GM12878 (cell line): ENCODE measurements around the gene BBS1. TPM values are rescaled to one million over a fixed set of nuclear protein-coding genes. Genes with fewer than 3 reads are reported as not detected.

ENCODE experiments used
- ATAC-seq: fragments of 200-7000 bp; cut with Tn5 transposase; 3 replicates; pipeline ENCODE4 v1.9.1; 2020; ENCODE audit warnings: mild to moderate bottlenecking, moderate library complexity
- BruUV-seq: library from RNA; stranded (reverse); fragments of 400-500 nt; replicated peaks from 2 replicates; lab custom pipeline; 2021; lab: Mats Ljungman, UMichigan
- CTCF ChIA-PET: fragments of 300-600 bp; sonication (Branson Sonifier 250); formaldehyde crosslinking; extraction: SDS; loops from one replicate; lab custom pipeline; 2021; ENCODE audit warnings: inconsistent platforms; lab: Yijun Ruan, JAX
- POLR2A ChIA-PET: fragments of 350-600 bp; formaldehyde crosslinking; extraction: SDS; loops from one replicate; lab custom pipeline; 2021; ENCODE audit warnings: inconsistent platforms; lab: Charles Lee
- RAD21 ChIA-PET: fragments of 300-600 bp; sonication (Branson Sonifier 250); formaldehyde crosslinking; loops from one replicate; lab custom pipeline; 2023; ENCODE audit warnings: antibody characterized with exemption; ENCODE audit not compliant: unreplicated experiment; lab: Charles Lee
- SMC1A ChIA-PET: fragments of 300-600 bp; sonication (Branson Sonifier 250); formaldehyde crosslinking; loops from one replicate; lab custom pipeline; 2023; ENCODE audit not compliant: unreplicated experiment, uncharacterized antibody; lab: Charles Lee
- DNase-seq: peaks from one replicate; pipeline ENCODE4 v3.0.0-alpha.2; 2011; ENCODE audit warnings: low read depth, low spot score
- FAIRE-seq: peaks from 3 replicates; lab custom pipeline; 2011; peaks lifted over from hg19 to GRCh38; lab: Jason Lieb, UNC
- H2AFZ ChIP-seq: 2 replicates; pipeline ENCODE4 v1.6.0; 2011; ENCODE audit warnings: low read depth, low read length, control low read depth; ENCODE audit not compliant: control insufficient read depth
- H3K27ac ChIP-seq: 2 replicates; pipeline ENCODE4 v1.5.1; 2011; ENCODE audit warnings: control low read depth; ENCODE audit not compliant: control insufficient read depth, insufficient read depth
- H3K27me3 ChIP-seq, 2 experiments: replicated peaks in 1 of 2; 2 replicates each; pipeline versions ENCODE4 v1.6.0 to v1.6.1; 2011; ENCODE audit warnings: low read length in 1 of 2; ENCODE audit not compliant: control insufficient read depth in 2 of 2, insufficient read depth in 2 of 2
- H3K36me3 ChIP-seq, 2 experiments: 2 replicates each; pipeline ENCODE4 v1.5.1; 2011; ENCODE audit warnings: low read length in 1 of 2; ENCODE audit not compliant: control insufficient read depth in 2 of 2, insufficient read depth in 2 of 2
- H3K4me1 ChIP-seq: 2 replicates; pipeline ENCODE4 v1.6.1; 2011; ENCODE audit warnings: mild to moderate bottlenecking, low read length, moderate library complexity, mixed read lengths; ENCODE audit not compliant: control insufficient read depth, insufficient read depth
- H3K4me2 ChIP-seq: 2 replicates; pipeline ENCODE4 v1.6.0; 2011; ENCODE audit warnings: control low read depth; ENCODE audit not compliant: control insufficient read depth, insufficient read depth
- H3K4me3 ChIP-seq: fragments of 200-600 bp; sonication (generic); 2 replicates; pipeline ENCODE4 v1.5.1; 2016
- H3K79me2 ChIP-seq: 2 replicates; pipeline ENCODE4 v1.6.0; 2011; ENCODE audit warnings: low read length; ENCODE audit not compliant: control insufficient read depth, insufficient read depth
- H3K9ac ChIP-seq: 2 replicates; pipeline ENCODE4 v1.8.0; 2011; ENCODE audit warnings: low read length, control low read depth, mixed read lengths; ENCODE audit not compliant: control insufficient read depth, insufficient read depth
- H3K9me3 ChIP-seq: replicated peaks from 3 replicates; pipeline ENCODE4 v1.5.1; 2011; ENCODE audit warnings: mild to moderate bottlenecking, low read length; ENCODE audit not compliant: control insufficient read depth, insufficient read depth
- H4K20me1 ChIP-seq: 2 replicates; pipeline ENCODE4 v1.6.0; 2011; ENCODE audit not compliant: control insufficient read depth, insufficient read depth
- BRCA1 ChIP-seq: IDR thresholded peaks from 2 replicates; pipeline ENCODE4 v1.6.1; 2011; ENCODE audit warnings: low read depth, low read length, improper control_type of control experiment
- CEBPZ ChIP-seq: fragments of 150-350 bp; IDR thresholded peaks from 2 replicates; pipeline ENCODE4 v1.6.1; 2016; ENCODE audit warnings: low read depth, low read length
- EGR1 ChIP-seq, 2 experiments: IDR thresholded peaks; 1 replicate in 1 of 2; 2 replicates in 1 of 2; pipeline ENCODE4 v1.6.1; 2011 to 2012; ENCODE audit warnings: low read depth in 2 of 2, low read length in 2 of 2, borderline replicate concordance in 1 of 2, mild to moderate bottlenecking in 1 of 2, moderate library complexity in 1 of 2
- HDAC2 ChIP-seq: fragments of 200-600 bp; sonication (generic); IDR thresholded peaks from 2 replicates; pipeline ENCODE4 v1.6.1; 2017
- HDAC6 ChIP-seq: fragments of 200-600 bp; sonication (generic); IDR thresholded peaks from one replicate; pipeline ENCODE4 v1.8.0; 2017; ENCODE audit warnings: antibody characterized with exemption; ENCODE audit not compliant: unreplicated experiment
- MYC ChIP-seq: IDR thresholded peaks from 2 replicates; pipeline ENCODE4 v1.6.1; 2011; ENCODE audit warnings: mild to moderate bottlenecking, low read length, moderate library complexity, inconsistent platforms; ENCODE audit not compliant: insufficient read depth, insufficient replicate concordance, insufficient read length, severe bottlenecking
- RAD21 ChIP-seq: IDR thresholded peaks from 2 replicates; pipeline ENCODE4 v1.6.1; 2011; ENCODE audit warnings: mild to moderate bottlenecking, low read depth, low read length, moderate library complexity; ENCODE audit not compliant: insufficient read depth
- WGBS: methylation state at CpG from one replicate; pipeline ENCODE4 v1.1.6; 2016; ENCODE audit warnings: low lambda C conversion rate; ENCODE audit not compliant: insufficient replicate concordance, insufficient coverage; ENCODE audit errors: missing lambda C conversion rate; 5-methylcytosine and 5-hydroxymethylcytosine counted together
- in situ Hi-C: fragments of 300-500 bp; cut with MboI; formaldehyde crosslinking; loops from 9 replicates; pipeline ENCODE4 v1.14.3; 2018; ENCODE audit warnings: mixed read lengths
- intact Hi-C: fragments of 100-400 bp; cut with micrococcal nuclease; formaldehyde crosslinking; loops from one replicate; pipeline ENCODE4 v1.14.2; 2022; ENCODE audit not compliant: unreplicated experiment
- polyA plus RNA-seq, 11 experiments: library from polyadenylated mRNA; depleted of rRNA in 4 of 11; unstranded in 6 of 11; stranded (reverse) in 5 of 11; fragments of >200 nt; fragmentation: Nextera tagmentation in 4 of 11; fragmentation: Illumina TruSeq in 1 of 11; extraction: Ambion mirVana in 4 of 11; extraction: Trizol in 1 of 11; gene quantifications; 1 replicate in 1 of 11; 2 replicates in 10 of 11; pipeline versions ENCODE4 v1.2.1 to v1.2.3, GENCODE V29; 2011 to 2016; ENCODE audit warnings: inconsistent platforms in 2 of 11, missing spikeins in 2 of 11, low read depth in 1 of 11
- total RNA-seq, 4 experiments: library from RNA; depleted of rRNA in 3 of 4; stranded (reverse); fragments of >200 nt in 3 of 4; fragmentation: Illumina TruSeq in 1 of 4; extraction: Trizol in 1 of 4; gene quantifications; 2 replicates each; pipeline versions ENCODE4 v1.2.1 to v1.2.3, GENCODE V29; 2013 to 2021
- TF ChIP-seq, protein P1 (sequence below): IDR thresholded peaks from 2 replicates; pipeline ENCODE4 v1.6.1; 2011; ENCODE audit warnings: mild to moderate bottlenecking, low read depth, low read length, moderate library complexity; ENCODE audit not compliant: insufficient replicate concordance

BBS1 gene
- total and polyA plus RNA-seq, 10 of the 15 experiments (the other 5 are each of a cell fraction or from before 2014, with no cell fraction given): 2.5 to 14.7 (median 8.7) TPM

DNA sequence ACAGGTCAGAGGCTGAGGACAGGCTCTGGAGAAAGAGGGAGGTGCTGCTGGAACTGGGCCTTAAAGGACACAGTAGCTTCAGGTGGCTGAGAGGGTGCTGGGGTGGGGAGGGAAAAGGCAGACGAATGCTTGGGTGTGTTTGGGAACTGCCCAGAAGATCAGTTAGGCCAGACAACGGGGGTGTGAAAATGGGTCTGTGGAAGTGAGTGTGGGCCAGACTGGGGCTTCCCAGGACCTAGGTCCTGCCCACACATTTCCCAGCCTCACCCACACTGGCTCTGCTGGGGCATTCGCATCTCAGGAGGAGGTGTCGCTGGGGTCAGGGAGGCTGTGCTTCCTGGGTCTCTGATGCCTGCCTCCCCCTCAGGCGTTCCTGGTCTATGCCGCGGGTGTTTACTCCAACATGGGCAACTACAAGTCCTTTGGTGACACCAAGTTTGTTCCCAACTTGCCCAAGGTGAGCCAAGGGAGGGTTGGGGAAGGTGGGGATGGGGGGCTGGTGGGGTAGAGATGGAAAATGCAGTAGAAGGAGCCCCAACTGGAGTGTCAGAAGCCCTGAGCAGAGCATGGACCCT, 25.5 kb upstream of the BBS1 start:
- no TSS peak for BruUV-seq
- CTCF ChIA-PET: interaction anchor here (0.6 to 1.8 kb wide), 4 partner anchors 19 to 194 kb away, joined by 3 to 7 read pairs (median 4); partner anchors contain the start of gene PELI3
- in situ Hi-C loops: no loop called here
- WGBS: 69% methylated on average over 7 of the region's 7 CpGs
- Histone ChIP-seq H3K4me1 (peaks cover 6% of the 10 kb centered on the region), H3K9me3 (no peaks in the 10 kb centered on the region), H3K4me2 (no peak overlapping the region), H3K79me2 (peaks cover 13% of the 10 kb centered on the region), H3K36me3 (peaks cover 13 to 14% of the 10 kb centered on the region in 2 experiments; a peak in 3 of 4 replicates), H2AFZ (no peak overlapping the region), H4K20me1 (no peaks in the 10 kb centered on the region), H3K4me3 (no peak overlapping the region), H3K9ac (no peak overlapping the region), H3K27ac (no peak overlapping the region), H3K27me3 (no peaks in the 10 kb centered on the region)
- DNase-seq (no peak), ATAC-seq (no peak), FAIRE-seq (no peak)
- SMC1A ChIA-PET: interaction anchor here (1.8 kb wide), 1 partner anchor 96 kb away, joined by 4 read pairs; no protein-coding TSS in a partner anchor
- RAD21 ChIA-PET: interaction anchor here (1.2 to 1.4 kb wide), 2 partner anchors 76 to 194 kb away, joined by 3 read pairs; no protein-coding TSS in a partner anchor
- POLR2A ChIA-PET: interaction anchor here (1.1 kb wide), 1 partner anchor 25 kb away, joined by 3 read pairs; no protein-coding TSS in a partner anchor
- intact Hi-C loops: no loop called here
- TF ChIP-seq CEBPZ (no peak), HDAC2 (no peak), BRCA1 (no peak), HDAC6 (no peak), EGR1 (IDR thresholded peaks at IDR 0.05; ENCODE audit: borderline replicate concordance in 1 of 2, low read depth in 2 of 2, low read length in 2 of 2) (no peak), RAD21 (no peak), MYC (no peak)
- TF ChIP-seq, protein P1, sequence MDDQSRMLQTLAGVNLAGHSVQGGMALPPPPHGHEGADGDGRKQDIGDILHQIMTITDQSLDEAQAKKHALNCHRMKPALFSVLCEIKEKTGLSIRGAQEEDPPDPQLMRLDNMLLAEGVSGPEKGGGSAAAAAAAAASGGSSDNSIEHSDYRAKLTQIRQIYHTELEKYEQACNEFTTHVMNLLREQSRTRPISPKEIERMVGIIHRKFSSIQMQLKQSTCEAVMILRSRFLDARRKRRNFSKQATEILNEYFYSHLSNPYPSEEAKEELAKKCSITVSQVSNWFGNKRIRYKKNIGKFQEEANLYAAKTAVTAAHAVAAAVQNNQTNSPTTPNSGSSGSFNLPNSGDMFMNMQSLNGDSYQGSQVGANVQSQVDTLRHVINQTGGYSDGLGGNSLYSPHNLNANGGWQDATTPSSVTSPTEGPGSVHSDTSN: no peak
